ENCODE results near the gene DIPK1C. TPM values are rescaled to one million over a fixed set of nuclear protein-coding genes. Genes with fewer than 3 reads are reported as not detected.

The DIPK1C gene
- total RNA-seq, 4 donors from 2014 or later, result 0.25 to 5.4 (median 2.9) TPM

GRCh38 chr18:74460825-74461224 is 3.7 kb upstream of the DIPK1C start:
- intact Hi-C loops (cut with DNase I; ENCODE audit: low total_unique reads), result no loop called here
- TF ChIP-seq POLR2A (IDR thresholded peaks at IDR 0.05) (no peak), CTCF (IDR thresholded peaks at IDR 0.05) (no peak)
- WGBS, 2 donors, result 90 to 95% methylated on average over 7 of the region's 7 CpGs
- DNase-seq (ENCODE audit: low spot score in 2 of 2), result peak in 1 of 2 donors; percentile 75
- H3K4me3 ChIP-seq (ENCODE audit: low read depth, poor library complexity, severe bottlenecking), result no peak overlapping the region

GRCh38 chr18:74459889-74460288 is 2.8 kb upstream of the DIPK1C start:
- DNase-seq (ENCODE audit: low spot score in 2 of 2), result peak in 1 of 2 donors; percentile 37
- TF ChIP-seq POLR2A (IDR thresholded peaks at IDR 0.05) (no peak), CTCF (IDR thresholded peaks at IDR 0.05) (no peak)
- no peak overlapping the region for H3K4me3 ChIP-seq (ENCODE audit: low read depth, poor library complexity, severe bottlenecking)
- WGBS, 2 donors, result 61 to 72% methylated on average over 7 of the region's 7 CpGs
- intact Hi-C loops (cut with DNase I; ENCODE audit: low total_unique reads), result no loop called here

GRCh38 chr18:74457725-74458421 is 765 bp upstream of the DIPK1C start:
- WGBS, 2 donors, result 24 to 26% methylated on average over 28 to 34 of the region's 34 CpGs
- no peak overlapping the region for H3K4me3 ChIP-seq (ENCODE audit: low read depth, poor library complexity, severe bottlenecking)
- DNase-seq (ENCODE audit: low spot score in 2 of 2), result peak in 1 of 2 donors; percentile 81

GRCh38 chr18:74456349-74457042 is 612 bp downstream of the DIPK1C start:
- H3K4me3 ChIP-seq (ENCODE audit: low read depth, poor library complexity, severe bottlenecking), result peak overlapping the region; percentile 15
- intact Hi-C loops (cut with DNase I; ENCODE audit: low total_unique reads), result no loop called here
- 0 to 5% methylated on average over 19 to 27 of the region's 69 CpGs for WGBS, 2 donors
- DNase-seq (ENCODE audit: low spot score in 2 of 2), result peak in 1 of 2 donors; percentile 74
- TF ChIP-seq POLR2A (IDR thresholded peaks at IDR 0.05) (no peak), CTCF (IDR thresholded peaks at IDR 0.05) (no peak)

More at GRCh38 chr18:74457725-74458421, 765 bp upstream of the DIPK1C start:
- TF ChIP-seq CTCF (IDR thresholded peaks at IDR 0.05) (no peak), POLR2A (IDR thresholded peaks at IDR 0.05) (no peak)
- intact Hi-C loops (cut with DNase I; ENCODE audit: low total_unique reads), result no loop called here

GRCh38 chr18:74456017-74456348 is 1.1 kb downstream of the DIPK1C start:
- 12 to 13% methylated on average over 7 of the region's 7 CpGs for WGBS, 2 donors
- TF ChIP-seq POLR2A (IDR thresholded peaks at IDR 0.05) (no peak), CTCF (IDR thresholded peaks at IDR 0.05) (no peak)
- no peak overlapping the region for H3K4me3 ChIP-seq (ENCODE audit: low read depth, poor library complexity, severe bottlenecking)
- DNase-seq (ENCODE audit: low spot score in 2 of 2), result no peak
- intact Hi-C loops (cut with DNase I; ENCODE audit: low total_unique reads), result no loop called here
